HepG2 (cell line): ENCODE data around the gene CES3. TPM values are rescaled to one million over a fixed set of nuclear protein-coding genes. Genes with fewer than 3 reads are reported as not detected.

Experiments
- ATAC-seq: fragments of 200-7000 bp; cut with Tn5 transposase; 3 replicates; pipeline ENCODE4 v1.9.1; 2020; ENCODE audit warnings: mild to moderate bottlenecking, moderate library complexity
- BruUV-seq: library from RNA; stranded (reverse); fragments of 400-500 nt; replicated peaks from 2 replicates; lab custom pipeline; 2021; lab: Mats Ljungman, UMichigan
- CTCF ChIA-PET: fragments of 300-600 bp; formaldehyde crosslinking; extraction: SDS; loops from one replicate; lab custom pipeline; 2021; ENCODE audit warnings: low total read pairs, inconsistent platforms, low intra/inter-chr PET ratio; lab: Yijun Ruan, JAX
- POLR2A ChIA-PET: fragments of 350-600 bp; sonication (Branson Sonifier 250); formaldehyde crosslinking; loops from one replicate; lab custom pipeline; 2020; ENCODE audit warnings: antibody characterized with exemption, inconsistent platforms; lab: Yijun Ruan, JAX
- DNase-seq: peaks from one replicate; pipeline ENCODE4 v3.0.0-alpha.2; 2015; ENCODE audit warnings: low spot score
- FAIRE-seq: peaks from 3 replicates; lab custom pipeline; 2011; peaks lifted over from hg19 to GRCh38; lab: Jason Lieb, UNC
- H2AFZ ChIP-seq: one replicate; pipeline ENCODE4 v1.6.1; 2011; ENCODE audit warnings: low read length, inconsistent platforms
- H3K27ac ChIP-seq: fragments of 300-600 bp; 3 replicates; pipeline ENCODE4 v1.8.0; 2011; ENCODE audit warnings: mixed run types, mild to moderate bottlenecking, mixed read lengths, low read length, inconsistent platforms; ENCODE audit not compliant: insufficient read depth; ENCODE audit errors: extremely low read length
- H3K27me3 ChIP-seq, 2 experiments: fragments of 200-600 bp in 1 of 2; 2 replicates in 1 of 2; 3 replicates in 1 of 2; pipeline versions ENCODE4 v1.6.0 to v1.8.0; 2011; ENCODE audit warnings: low read length in 2 of 2, mild to moderate bottlenecking in 2 of 2, moderate library complexity in 2 of 2, inconsistent platforms in 1 of 2; ENCODE audit not compliant: insufficient read depth in 2 of 2, control insufficient read depth in 1 of 2
- H3K36me3 ChIP-seq, 2 experiments: fragments of 200-600 bp in 1 of 2; replicated peaks in 1 of 2; 2 replicates in 1 of 2; 3 replicates in 1 of 2; pipeline versions ENCODE4 v1.5.1 to v1.8.0; 2011; ENCODE audit warnings: low read length in 2 of 2, inconsistent platforms in 1 of 2; ENCODE audit not compliant: insufficient read depth in 2 of 2, control insufficient read depth in 1 of 2
- H3K4me1 ChIP-seq: 2 replicates; pipeline ENCODE4 v1.5.1; 2012; ENCODE audit warnings: low read length, inconsistent platforms; ENCODE audit not compliant: insufficient read depth
- H3K4me2 ChIP-seq: 2 replicates; pipeline ENCODE4 v1.6.0; 2011; ENCODE audit warnings: low read depth, low read length, inconsistent platforms
- H3K4me3 ChIP-seq, 3 experiments: fragments of 200-600 bp in 1 of 3; sonication (generic), shearing (Covaris generic) in 1 of 3; replicated peaks in 1 of 3; 2 replicates each; pipeline ENCODE4 v1.5.1; 2011 to 2016; ENCODE audit warnings: low read length in 3 of 3, inconsistent platforms in 2 of 3, low read depth in 2 of 3, mild to moderate bottlenecking in 2 of 3, control low read depth in 1 of 3, mixed read lengths in 1 of 3; ENCODE audit not compliant: insufficient read depth in 1 of 3
- H3K79me2 ChIP-seq: one replicate; pipeline ENCODE4 v1.6.1; 2011; ENCODE audit warnings: low read length, inconsistent platforms; ENCODE audit not compliant: insufficient read depth
- H3K9ac ChIP-seq: 2 replicates; pipeline ENCODE4 v1.6.0; 2011; ENCODE audit warnings: mild to moderate bottlenecking, low read depth, low read length, inconsistent platforms; ENCODE audit not compliant: insufficient read depth
- H3K9me3 ChIP-seq: 2 replicates; pipeline ENCODE4 v1.5.1; 2012; ENCODE audit warnings: mild to moderate bottlenecking, low read length
- H4K20me1 ChIP-seq: 2 replicates; pipeline ENCODE4 v1.6.0; 2011; ENCODE audit warnings: inconsistent platforms, mild to moderate bottlenecking, low read length, moderate library complexity; ENCODE audit not compliant: insufficient read depth
- FOXC1 ChIP-seq: sonication (generic); formaldehyde crosslinking; IDR thresholded peaks from 2 replicates; pipeline ENCODE4 v1.8.0; 2022; ENCODE audit warnings: mild to moderate bottlenecking, missing genetic modification reagents, borderline replicate concordance
- GTF2F1 ChIP-seq: fragments of 150-350 bp; IDR thresholded peaks from 2 replicates; pipeline ENCODE4 v1.6.1; 2014; ENCODE audit warnings: low read length
- HDAC1 ChIP-seq: sonication (generic); formaldehyde crosslinking; IDR thresholded peaks from 2 replicates; pipeline ENCODE4 v1.5.1; 2020; ENCODE audit warnings: mild to moderate bottlenecking, missing genetic modification reagents
- ISX ChIP-seq: sonication (generic); formaldehyde crosslinking; conservative IDR thresholded peaks from 2 replicates; pipeline ENCODE4 v1.5.0; 2020; ENCODE audit warnings: missing genetic modification reagents
- KDM2A ChIP-seq: sonication (generic); formaldehyde crosslinking; IDR thresholded peaks from 2 replicates; pipeline ENCODE4 v1.4.0; 2020; ENCODE audit warnings: low read depth, missing genetic modification reagents, borderline replicate concordance
- KDM5B ChIP-seq: sonication (generic); formaldehyde crosslinking; IDR thresholded peaks from 2 replicates; pipeline ENCODE4 v1.4.0; 2020; ENCODE audit warnings: missing genetic modification reagents, mild to moderate bottlenecking, borderline replicate concordance
- KLF16 ChIP-seq, 2 experiments: sonication (generic) in 1 of 2; formaldehyde crosslinking in 1 of 2; IDR thresholded peaks; 2 replicates each; pipeline versions ENCODE4 v1.6.1 to v1.8.0; 2016 to 2023; ENCODE audit warnings: missing genetic modification reagents in 2 of 2, missing compliant biosample characterization in 1 of 2
- MIXL1 ChIP-seq: IDR thresholded peaks from 2 replicates; pipeline ENCODE4 v1.6.1; 2016
- PATZ1 ChIP-seq: sonication (generic); formaldehyde crosslinking; IDR thresholded peaks from 2 replicates; pipeline ENCODE4 v1.4.0; 2020; ENCODE audit warnings: missing genetic modification reagents
- RXRA ChIP-seq: sonication (generic); formaldehyde crosslinking; IDR thresholded peaks from 2 replicates; pipeline ENCODE4 v1.5.1; 2020; ENCODE audit warnings: missing genetic modification reagents
- SIN3B ChIP-seq: fragments of 150-350 bp; IDR thresholded peaks from 2 replicates; pipeline ENCODE4 v1.6.1; 2014; ENCODE audit warnings: low read length
- SIX4 ChIP-seq: sonication (generic); formaldehyde crosslinking; IDR thresholded peaks from 2 replicates; pipeline ENCODE4 v1.4.0; 2020; ENCODE audit warnings: missing genetic modification reagents
- THAP11 ChIP-seq: IDR thresholded peaks from 2 replicates; pipeline ENCODE4 v1.6.1; 2016; ENCODE audit warnings: missing biosample characterization, missing genetic modification reagents
- ZNF460 ChIP-seq: sonication (generic); formaldehyde crosslinking; IDR thresholded peaks from 2 replicates; pipeline ENCODE4 v1.5.1; 2020; ENCODE audit warnings: missing genetic modification reagents, mild to moderate bottlenecking, borderline replicate concordance
- ZNF710 ChIP-seq: sonication (generic); formaldehyde crosslinking; IDR thresholded peaks from 2 replicates; pipeline ENCODE4 v1.5.0; 2020; ENCODE audit warnings: mild to moderate bottlenecking, missing genetic modification reagents, borderline replicate concordance
- ZNF777 ChIP-seq: sonication (generic); formaldehyde crosslinking; IDR thresholded peaks from 2 replicates; pipeline ENCODE4 v1.4.0; 2020; ENCODE audit warnings: missing genetic modification reagents
- ZSCAN29 ChIP-seq: sonication (generic); formaldehyde crosslinking; conservative IDR thresholded peaks from 2 replicates; pipeline ENCODE4 v1.4.0; 2020; ENCODE audit warnings: mild to moderate bottlenecking, missing genetic modification reagents
- WGBS: methylation state at CpG from one replicate; pipeline ENCODE4 v1.1.6; 2017; ENCODE audit warnings: low lambda C conversion rate; 5-methylcytosine and 5-hydroxymethylcytosine counted together
- in situ Hi-C: cut with HindIII; loops from 2 replicates; pipeline ENCODE4 v1.10.0; 2017; ENCODE audit warnings: low pct_unique_long_range_greater_than_20kb; ENCODE audit not compliant: extremely low pct_ligation_motif_present
- intact Hi-C: fragments of 100-400 bp; cut with micrococcal nuclease; formaldehyde crosslinking; loops from one replicate; pipeline ENCODE4 v1.10.0; 2022; ENCODE audit not compliant: unreplicated experiment
- polyA plus RNA-seq, 8 experiments: library from polyadenylated mRNA; depleted of rRNA in 3 of 8; stranded (reverse) in 7 of 8; unstranded in 1 of 8; fragments of >200 nt; fragmentation: Illumina TruSeq in 4 of 8; extraction: Trizol in 4 of 8; gene quantifications; 2 replicates each; pipeline versions ENCODE4 v1.2.1 to v1.2.3, GENCODE V29; 2011 to 2016; ENCODE audit warnings: low read depth in 4 of 8, missing spikeins in 1 of 8, mixed read lengths in 1 of 8; ENCODE audit not compliant: insufficient read depth in 1 of 8
- total RNA-seq, 5 experiments: library from RNA; depleted of rRNA; stranded (reverse); fragments of >200 nt; fragmentation: Illumina TruSeq; extraction: Trizol; gene quantifications; 2 replicates each; pipeline ENCODE4 v1.2.3, GENCODE V29; 2016; ENCODE audit warnings: low read depth in 1 of 5
- TF ChIP-seq, protein P1 (sequence below): sonication (generic); formaldehyde crosslinking; IDR thresholded peaks from 2 replicates; pipeline ENCODE4 v1.8.1; 2023; ENCODE audit warnings: missing genetic modification reagents, mild to moderate bottlenecking, borderline replicate concordance
- TF ChIP-seq, protein P2 (sequence below): sonication (generic); formaldehyde crosslinking; conservative IDR thresholded peaks from 2 replicates; pipeline ENCODE4 v1.8.0; 2022; ENCODE audit warnings: low read depth, missing genetic modification reagents

Gene CES3
- total and polyA plus RNA-seq, 2 of the 13 experiments (the other 11 are each of a cell fraction or from before 2014, with no cell fraction given): 6.6 to 17.4 TPM

GRCh38 chr16:66925322-66925840 lies 35.7 kb upstream of the CES3 start, which contains the start of gene RRAD:
TSS of gene RRAD (minus strand) at chr16:66925535. CDS start at chr16:66925179, 356 bp downstream.
- WGBS: 9% methylated on average over 32 of the region's 42 CpGs
- CTCF ChIA-PET: interaction anchor here (2.6 kb wide), 1 partner anchor 29 kb away, joined by 37 read pairs; no protein-coding TSS in a partner anchor
- Histone ChIP-seq H3K4me2 (peak within 1 kb of the TSS; percentile 77), H3K79me2 (no peaks in the 10 kb centered on the region), H3K36me3 (no peaks in the 10 kb centered on the region), H4K20me1 (no peaks in the 10 kb centered on the region), H3K27ac (no peak within 1 kb of the TSS), H3K27me3 (peaks cover 5 to 22% of the 10 kb centered on the region in 2 experiments; a peak in 4 of 5 replicates), H2AFZ (no peak within 1 kb of the TSS), H3K9ac (no peak within 1 kb of the TSS; the same call in 1 of the 2 replicates), H3K4me3 (peak within 1 kb of the TSS; percentile 40 to 73 (median 56); a peak in 5 of 6 replicates), H3K9me3 (no peaks in the 10 kb centered on the region), H3K4me1 (peaks cover 42% of the 10 kb centered on the region)
- in situ Hi-C loops: no loop called here
- ATAC-seq (peak; percentile 23), FAIRE-seq (no peak), DNase-seq (no peak)
- no TSS peak for BruUV-seq
- POLR2A ChIA-PET: interaction anchor here (0.8 to 3.8 kb wide), 3 partner anchors 9 to 25 kb away, joined by 4 to 23 read pairs (median 16); partner anchors contain the start of gene CIAO2B
- intact Hi-C loops: no loop called here
- TF ChIP-seq FOXC1 (CRISPR knock-in tag) (0 out of 2 replicates have a peak, but pooled peaks have one; percentile 29), ZNF460 (CRISPR knock-in tag) (no peak), MIXL1 (CRISPR knock-in tag) (no peak), KDM2A (CRISPR knock-in tag) (0 out of 2 replicates have a peak, but pooled peaks have one; percentile 5), RXRA (0 out of 2 replicates have a peak, but pooled peaks have one; percentile 1), KDM5B (CRISPR knock-in tag) (peak; percentile 50), ISX (no peak), HDAC1 (0 out of 2 replicates have a peak, but pooled peaks have one; percentile 10), ZNF710 (CRISPR knock-in tag) (peak; percentile 45; the same call in 1 of the 2 replicates), SIX4 (CRISPR knock-in tag) (no peak), ZSCAN29 (CRISPR knock-in tag) (peak; percentile 64; the same call in 1 of the 2 replicates), THAP11 (CRISPR knock-in tag) (no peak), GTF2F1 (no peak), KLF16 (CRISPR knock-in tag; IDR thresholded peaks at IDR 0.05) (no peak), SIN3B (no peak), PATZ1 (CRISPR knock-in tag) (peak; percentile 23; the same call in 1 of the 2 replicates), ZNF777 (CRISPR knock-in tag) (peak; percentile 94)
- TF ChIP-seq, protein P1, sequence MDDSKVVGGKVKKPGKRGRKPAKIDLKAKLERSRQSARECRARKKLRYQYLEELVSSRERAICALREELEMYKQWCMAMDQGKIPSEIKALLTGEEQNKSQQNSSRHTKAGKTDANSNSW: no peak
- TF ChIP-seq, protein P2, sequence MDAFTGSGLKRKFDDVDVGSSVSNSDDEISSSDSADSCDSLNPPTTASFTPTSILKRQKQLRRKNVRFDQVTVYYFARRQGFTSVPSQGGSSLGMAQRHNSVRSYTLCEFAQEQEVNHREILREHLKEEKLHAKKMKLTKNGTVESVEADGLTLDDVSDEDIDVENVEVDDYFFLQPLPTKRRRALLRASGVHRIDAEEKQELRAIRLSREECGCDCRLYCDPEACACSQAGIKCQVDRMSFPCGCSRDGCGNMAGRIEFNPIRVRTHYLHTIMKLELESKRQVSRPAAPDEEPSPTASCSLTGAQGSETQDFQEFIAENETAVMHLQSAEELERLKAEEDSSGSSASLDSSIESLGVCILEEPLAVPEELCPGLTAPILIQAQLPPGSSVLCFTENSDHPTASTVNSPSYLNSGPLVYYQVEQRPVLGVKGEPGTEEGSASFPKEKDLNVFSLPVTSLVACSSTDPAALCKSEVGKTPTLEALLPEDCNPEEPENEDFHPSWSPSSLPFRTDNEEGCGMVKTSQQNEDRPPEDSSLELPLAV (CRISPR knock-in tag): no peak
